ENCODE data around the gene GRK1.

GRK1 gene

DNA sequence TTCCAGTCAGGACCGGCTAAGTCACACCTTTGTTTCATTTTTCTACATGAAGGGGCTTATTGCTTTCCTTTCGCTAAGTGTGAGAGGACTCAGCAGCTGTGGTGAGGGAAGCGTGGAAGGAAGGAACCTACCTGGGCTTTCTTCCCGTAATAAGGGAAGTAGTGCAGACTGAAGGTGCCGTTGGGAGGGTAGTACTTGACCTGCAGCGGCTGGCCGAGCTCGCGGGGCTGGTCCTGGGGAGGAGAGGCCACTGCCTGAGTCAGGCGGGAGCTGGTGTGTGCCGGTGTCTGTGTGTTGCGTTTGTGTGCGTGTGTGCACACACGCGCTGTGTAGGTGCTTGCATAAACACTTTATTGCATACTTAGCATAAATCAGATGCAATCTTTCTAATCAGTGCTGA is 16.7 kb upstream of the GRK1 start:
- no peak for DNase-seq (ENCODE audit: low read depth in 3 of 3)

DNA sequence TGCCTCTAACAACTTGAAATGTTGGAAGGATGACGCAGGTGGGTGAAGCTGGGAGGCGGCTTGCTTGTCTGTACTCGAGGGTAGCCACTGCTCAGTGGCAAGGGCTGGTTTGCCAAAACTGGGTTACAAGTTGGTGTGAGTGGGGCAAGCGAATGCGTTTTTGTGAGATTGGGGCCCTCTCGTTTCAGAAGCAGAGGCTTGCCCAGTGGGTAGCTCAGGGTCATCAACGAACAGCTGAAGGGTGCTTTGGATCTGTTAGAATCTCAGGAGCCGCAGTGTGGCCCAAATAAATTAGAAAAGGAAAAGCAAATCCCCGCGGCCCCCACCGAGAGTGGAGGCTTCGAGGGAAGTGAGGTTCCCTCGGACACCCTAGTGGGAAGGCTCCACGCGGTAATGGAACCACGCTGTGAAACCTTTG is 16.3 kb upstream of the GRK1 start:
- DNase-seq (ENCODE audit: low read depth in 3 of 3), result no peak

DNA sequence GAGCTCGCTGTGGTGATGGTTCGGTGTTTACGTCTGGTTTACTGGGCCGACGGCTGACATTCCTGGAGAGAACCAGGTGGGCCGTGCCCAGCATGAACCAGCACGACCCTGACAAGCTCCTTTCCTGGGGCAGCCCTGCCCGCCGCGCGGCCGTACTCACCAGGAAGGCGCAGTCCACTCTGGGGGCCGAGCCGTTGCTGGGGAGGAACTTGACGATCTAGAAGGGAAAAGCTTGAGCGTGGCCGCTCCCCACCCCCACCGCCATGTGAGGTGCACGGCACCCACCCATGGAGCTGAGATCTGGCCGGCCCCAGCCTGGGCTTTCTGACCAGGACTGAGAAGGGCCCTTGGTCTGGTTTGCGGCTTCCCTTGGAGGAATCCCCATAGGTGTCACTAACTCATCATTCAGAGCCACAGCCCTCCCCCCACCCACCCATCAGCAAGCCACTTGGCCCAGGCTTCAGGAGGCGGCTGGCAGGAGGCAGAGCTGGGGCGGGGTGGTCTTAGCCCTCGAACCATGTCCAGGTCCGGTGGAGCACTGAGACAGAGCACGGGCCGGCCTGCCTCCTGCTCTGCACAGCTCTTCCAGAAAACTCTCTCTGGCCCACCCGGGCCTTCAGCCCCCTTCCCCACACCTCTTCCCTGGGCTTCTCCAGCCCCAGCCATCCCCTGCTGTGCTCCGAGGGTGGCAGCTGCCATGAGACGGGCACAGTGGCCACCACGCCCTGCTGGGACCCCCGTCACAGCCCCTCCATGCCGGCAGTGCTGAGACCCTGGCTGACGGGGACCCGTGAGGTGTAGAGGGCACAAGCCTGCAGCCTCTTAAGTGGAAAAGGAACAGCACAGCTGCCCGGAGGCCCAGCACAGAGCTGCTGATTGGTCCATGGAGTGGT is 15.3 kb upstream of the GRK1 start:
- DNase-seq (ENCODE audit: low read depth in 3 of 3), result no peak

DNA sequence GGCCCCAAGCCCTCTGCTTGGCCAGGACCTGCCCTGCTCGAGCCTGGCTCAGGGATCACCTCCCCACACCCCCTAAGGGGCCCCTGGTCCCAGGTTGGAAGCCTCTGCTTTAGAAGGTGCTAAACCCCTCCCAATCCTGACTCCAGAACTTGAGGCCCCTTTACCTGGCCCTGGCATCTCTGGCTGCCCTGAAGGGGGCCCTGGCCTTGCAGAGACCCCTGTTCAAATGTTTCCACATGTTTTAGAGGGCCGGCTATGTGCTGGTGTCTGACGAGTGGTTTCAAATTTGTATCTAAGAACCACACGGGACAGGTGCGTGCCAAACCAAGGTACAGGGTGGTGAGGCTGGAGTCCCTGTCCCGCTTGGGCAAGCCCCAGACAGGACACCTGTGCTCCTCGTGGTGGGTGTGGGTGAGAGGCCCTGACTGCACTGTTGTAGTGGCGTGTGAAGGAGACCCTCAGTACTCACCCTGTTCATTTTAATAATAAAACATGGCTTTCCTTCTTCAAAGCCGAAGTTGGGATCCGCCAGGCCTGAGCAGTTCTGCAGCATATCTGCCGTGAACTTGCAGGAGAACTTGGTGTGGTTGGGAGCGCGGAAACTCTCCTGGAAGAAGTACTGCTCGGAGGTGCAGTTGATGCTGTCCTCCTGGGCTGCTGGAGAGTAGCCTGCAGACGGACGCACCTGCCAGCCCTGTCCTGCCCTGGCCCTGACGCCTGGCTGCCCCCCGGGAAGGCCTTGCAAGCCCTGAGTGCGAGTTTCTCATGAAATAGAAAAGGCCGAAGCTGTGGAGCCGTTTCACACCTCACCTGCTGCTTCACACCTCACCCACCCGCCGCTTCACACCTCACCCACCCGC is 14.4 kb upstream of the GRK1 start:
- no peak for DNase-seq (ENCODE audit: low read depth in 3 of 3)

DNA sequence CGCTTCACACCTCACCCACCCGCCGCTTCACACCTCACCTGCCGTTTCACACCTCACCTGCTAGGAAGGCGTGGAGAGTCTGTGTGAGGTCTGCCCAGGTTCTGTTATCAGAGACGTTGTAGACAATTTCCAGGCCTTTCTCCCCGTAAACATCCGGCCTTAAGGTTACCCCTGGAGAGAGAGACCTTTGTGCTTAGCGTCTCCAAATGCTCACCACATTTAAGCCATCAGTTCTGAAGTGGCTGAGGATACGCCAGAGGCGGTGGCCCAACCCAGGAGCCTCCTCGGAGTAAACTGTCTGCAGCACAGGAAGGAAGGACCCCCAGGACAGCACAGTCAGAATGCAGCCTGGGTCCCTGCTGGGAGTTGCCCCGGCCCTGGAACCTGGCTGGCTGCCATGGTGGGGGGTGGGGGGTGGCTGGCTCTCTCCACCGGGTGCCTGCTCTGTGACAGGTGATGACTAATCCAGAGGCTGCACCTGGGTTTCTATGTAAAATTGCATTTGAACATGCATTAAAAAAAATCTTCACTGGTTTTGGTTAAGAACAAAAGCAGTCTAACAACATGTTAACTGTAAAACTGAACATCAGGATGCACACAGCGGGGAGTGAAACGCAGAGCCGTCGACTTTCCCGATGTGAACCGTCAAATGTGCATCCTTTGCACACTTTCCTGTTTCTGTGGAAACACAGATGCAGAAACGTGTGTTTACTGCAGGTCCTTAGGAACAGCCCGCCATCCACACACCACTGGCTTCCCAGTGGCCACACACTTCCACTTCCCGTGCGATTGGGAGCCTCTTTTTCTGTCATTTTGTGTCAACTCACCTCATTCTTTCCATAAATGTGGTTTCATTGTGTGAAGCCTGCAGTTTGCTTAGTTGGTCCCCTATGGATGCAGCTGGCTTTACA is 13.5 kb upstream of the GRK1 start:
- DNase-seq (ENCODE audit: low read depth in 3 of 3), result no peak

DNA sequence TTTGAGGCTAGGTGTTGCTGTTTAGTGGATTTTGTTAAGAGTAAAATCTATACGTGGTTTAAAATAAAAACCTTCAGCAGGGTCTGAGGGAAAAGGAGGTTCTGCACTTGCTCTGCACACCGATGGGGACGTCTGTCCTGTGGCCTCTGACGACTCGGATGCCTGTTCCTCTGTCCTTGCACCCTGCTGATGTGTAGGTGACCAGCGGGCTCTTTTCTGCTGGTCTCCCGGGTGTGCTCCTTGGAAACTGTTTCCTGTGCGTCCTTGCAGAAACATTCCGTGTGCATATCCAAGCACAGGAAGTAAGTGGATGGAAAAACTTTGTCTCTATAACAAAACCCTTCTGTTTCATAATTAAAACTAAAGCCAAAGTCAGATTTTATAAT is 12.9 kb upstream of the GRK1 start:
- DNase-seq (ENCODE audit: low read depth in 3 of 3), result no peak

DNA sequence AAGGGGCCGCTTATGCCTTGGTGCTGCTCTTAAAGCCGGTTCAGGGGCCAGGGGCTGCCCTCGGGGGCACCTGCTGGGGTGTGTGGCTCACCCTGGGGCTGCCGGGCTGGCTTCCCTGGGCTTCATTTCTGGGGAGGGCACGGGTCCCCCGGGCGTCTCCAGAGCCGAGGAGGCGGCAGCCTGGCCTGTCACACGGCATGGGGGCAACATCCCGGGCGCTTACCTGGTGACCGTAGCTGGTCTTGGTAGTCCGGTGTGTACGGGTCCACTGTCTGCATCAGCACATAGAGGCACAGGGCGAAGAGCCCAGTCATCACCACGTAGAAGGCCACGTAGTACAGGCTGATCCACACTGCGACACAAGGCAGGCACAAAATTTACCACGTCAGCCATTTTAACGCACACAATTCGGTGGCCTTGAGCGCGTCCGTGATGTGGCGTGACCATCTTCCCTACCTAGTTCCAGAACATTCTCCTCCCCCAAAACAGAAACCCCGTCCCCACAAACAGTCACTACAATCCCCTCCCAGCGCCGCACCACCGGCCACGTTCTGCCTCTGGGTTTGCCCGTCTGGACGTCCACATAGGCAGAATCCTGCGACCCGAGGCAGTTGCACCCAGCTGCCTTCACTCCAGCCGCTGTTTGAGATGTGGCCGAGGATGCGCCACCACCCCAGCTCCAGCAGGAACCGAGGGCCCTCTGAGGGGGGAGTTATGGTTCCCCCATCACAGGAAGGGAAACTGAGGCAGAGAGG is 12.3 kb upstream of the GRK1 start:
- no peak for DNase-seq (ENCODE audit: low read depth in 3 of 3)

DNA sequence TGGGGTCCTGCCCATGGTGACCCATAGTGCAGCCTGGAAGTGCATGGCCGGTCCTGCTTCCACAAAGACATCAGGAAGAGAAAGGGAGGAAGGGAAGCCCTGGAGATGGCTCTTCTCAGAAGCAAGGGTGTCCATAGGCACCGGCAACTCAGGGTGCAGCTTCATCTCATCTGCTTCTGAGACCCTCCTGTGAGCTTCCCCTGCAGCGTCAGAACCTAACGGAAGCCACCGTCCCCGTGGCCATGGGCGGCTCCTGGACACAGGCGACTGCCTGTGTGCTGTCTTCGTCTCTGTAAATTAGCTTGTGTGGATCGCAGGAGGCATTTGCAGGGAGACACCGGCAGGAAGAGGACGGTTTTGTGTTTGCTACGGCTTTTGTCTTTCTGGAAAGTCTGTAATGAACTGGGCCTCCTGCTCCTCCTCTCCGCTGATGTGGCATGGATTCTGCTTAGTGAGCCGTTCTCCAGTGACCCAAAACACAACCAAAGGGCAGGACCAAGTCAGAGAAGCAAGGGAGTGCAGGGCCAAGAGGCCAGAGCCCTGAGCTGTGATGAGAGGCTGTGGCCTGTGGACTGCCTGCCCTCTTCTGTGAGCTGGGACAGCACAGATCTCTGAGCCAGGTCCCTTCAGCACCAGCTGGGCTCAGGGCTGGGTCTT is 11.5 kb upstream of the GRK1 start:
- no peak for DNase-seq (ENCODE audit: low read depth in 3 of 3)

DNA sequence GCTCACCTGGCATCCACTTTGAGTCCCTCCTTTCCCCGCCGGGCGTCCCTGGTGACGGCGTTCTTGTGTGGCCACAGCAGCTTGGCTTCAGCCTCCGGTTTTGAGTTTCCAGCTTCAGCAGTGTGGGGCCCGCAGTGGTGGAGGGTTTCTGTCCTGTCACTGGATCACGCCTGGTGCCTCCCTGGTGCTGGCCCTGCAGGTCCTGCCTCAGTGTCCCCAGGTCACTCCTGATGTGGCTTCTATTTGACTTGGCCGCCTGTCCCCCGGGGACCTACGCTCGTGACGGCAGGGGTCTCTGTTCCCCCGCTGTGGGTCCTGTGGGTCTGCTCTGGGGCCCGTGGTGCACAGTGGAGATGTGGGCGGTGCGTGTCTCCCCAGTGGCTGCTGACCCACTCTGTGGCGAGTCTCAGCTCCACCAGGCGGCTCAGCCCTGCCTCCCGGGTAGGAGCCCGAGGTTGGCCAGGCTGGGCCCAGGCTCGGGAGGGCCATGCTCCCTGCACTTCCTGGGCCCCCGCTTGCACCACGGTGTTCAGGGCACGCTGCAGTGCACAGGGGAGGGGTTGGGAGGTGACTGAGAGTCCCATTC is 10.9 kb upstream of the GRK1 start:
- no peak for DNase-seq (ENCODE audit: low read depth in 3 of 3)

DNA sequence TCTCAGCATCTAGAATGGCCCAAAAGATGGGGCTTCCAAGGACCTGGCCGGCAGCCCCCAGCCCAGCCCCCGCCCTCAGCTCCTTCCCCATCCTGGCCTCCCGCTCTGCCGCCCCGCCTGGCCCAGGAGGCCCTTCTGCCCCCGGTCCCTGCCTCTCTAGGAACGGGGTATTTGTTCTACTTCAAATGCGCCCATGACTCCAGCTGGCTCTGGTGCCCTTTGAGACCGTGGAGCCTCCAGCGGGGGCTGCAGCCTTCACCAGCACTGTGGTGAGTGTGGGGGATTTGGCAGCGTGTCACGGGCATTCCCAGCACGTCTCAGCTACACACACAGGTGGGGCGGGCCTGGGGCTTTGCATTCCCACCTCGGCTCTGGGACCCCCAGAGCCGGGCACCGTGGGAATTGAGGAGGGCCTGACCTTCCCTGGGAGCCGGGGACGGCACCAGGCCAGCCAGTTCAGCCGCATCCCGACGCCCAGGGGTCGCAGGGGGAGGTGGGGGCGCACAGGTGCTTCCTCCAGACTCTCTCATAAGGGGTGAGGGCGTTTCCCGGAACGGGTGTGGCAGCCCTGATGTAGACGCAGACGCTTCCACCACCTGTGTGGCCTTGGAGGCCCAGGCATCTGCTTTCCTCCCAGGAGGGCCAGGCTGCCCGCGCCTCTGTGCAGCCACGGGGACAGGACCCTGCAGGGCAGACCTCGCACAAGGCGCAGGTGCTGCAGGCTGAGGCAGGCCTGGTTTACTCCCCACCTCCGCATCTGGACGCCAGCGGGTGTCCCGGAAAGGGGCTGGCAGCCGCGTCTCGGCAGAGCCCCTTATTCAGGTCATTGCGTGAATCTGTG is 10.0 kb upstream of the GRK1 start:
- no peak for DNase-seq (ENCODE audit: low read depth in 3 of 3)

DNA sequence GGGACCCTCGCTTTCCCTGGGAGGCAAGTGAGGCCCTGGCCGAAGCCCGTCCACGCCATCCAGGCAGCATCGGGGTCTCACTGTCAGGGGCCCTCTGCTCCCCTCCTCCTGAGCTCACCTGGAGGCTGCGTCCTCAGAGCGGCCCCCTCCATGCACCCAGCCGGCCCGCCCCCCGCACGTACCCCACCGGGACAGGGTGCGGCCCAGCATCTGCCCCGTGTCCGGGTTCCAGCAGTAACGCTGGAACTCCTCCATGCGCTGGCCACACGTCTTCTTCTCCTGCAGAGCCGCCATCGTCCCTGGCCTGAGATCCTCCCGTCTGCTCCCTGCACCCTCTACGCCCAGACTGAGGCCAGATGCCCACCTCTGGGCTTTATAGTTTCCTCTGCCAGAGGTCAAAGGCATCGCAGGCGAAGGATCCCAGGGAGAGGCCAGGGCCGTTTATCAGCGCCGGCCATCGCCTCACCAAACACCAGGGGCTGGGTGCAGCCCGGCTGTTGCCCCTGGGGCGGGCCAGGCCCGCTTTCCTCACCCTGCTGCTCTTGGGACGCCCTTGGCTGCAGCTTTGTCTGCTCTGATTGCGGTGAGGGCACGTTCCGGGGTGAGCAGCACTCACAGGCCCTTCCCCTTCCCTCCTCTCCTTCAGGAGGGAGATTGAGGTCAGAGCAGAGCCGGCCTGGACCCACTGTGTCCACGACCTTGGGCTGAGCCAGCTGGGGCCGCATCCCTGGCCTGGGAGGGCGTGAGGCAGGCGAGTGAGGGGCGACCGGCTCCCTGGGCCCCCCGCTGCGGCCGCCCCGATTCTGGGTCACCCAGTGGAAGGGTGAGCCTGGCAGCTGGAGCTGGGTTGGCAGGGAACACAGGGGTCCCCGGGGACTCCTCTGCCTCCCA is 8.9 kb upstream of the GRK1 start, which contains the start of gene ATP4B:
Gene ATP4B (minus strand): TSS at position 348 of the 891 bp plus-strand sequence. CDS start 54 bp downstream, at position 294.
- DNase-seq (ENCODE audit: low read depth in 3 of 3), result no peak

DNA sequence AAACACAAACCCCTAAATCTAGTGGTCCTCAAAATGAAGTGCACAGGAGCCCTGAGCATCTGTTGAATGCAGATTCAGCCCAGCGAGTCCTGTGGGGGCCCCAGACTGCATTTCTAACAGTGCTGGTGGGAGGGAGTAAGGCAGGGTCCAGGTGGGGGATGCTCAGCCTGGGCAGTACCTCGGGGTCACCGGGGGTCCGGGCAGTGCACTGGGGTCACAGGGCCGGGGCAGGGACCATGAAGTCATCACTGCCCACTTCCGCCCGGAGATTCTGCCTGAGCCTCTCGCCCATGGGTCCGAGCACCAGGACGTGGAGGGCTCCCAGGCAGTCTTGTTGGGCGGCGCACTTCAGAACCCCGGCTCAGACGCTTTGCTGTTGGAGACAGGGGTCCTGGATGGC is 8.2 kb upstream of the GRK1 start:
- no peak for DNase-seq (ENCODE audit: low read depth in 3 of 3)

DNA sequence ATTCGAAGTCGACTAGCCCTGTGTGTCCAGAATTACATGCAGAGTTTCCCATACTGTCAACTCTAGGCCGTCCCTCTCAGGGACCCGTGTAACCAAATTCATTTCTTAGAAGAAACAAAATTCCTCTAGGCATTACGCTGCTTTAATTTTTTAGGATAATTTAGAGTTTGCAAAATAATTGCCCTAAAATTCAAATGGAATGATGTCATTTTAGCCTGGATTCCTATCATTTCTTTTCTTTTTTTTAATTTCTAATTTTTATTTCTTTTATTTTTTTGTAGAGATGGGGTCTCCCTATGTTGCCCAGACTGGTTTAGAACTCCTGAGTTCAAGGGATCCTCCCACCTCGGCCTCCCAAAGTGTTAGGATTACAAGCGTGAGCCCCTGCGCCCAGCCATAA is 7.7 kb upstream of the GRK1 start:
- no peak for DNase-seq (ENCODE audit: low read depth in 3 of 3)

DNA sequence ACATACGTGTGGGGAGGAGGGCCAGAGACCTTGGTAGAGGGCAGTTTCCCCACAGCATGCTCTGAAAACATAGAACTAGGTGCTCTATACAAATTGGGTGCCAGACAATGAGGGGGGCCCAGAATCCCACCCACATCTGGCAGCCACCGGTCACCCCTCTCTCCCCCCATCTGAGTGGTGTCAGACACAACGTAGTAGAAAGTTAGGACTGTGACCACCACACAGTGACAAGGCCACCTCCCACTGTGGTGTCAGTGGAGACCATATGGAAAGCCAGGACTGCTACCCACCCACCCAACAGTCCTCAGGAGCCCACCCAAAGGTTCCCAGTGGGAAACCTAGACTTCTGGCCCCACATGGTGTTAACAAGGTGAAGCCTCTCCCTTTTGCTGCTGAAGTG is 7.0 kb upstream of the GRK1 start:
- DNase-seq (ENCODE audit: low read depth in 3 of 3), result no peak

DNA sequence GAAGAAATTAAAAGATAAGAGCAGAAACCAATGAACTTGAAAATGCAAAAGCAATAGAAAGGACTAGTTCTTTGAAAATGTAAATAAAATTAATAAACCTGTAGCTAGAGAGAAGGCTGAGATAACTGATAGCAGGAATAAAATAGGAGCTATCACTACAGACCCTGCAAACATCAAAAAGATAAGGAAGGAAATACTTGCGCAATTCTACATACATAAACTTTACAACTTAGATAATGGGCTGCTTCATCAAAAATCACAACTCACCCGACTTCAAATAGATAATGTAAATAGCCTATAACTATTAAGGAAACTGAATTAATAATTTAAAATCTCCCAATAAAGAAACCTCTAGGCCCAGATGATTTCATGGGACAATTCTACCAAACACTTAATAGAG is 5.5 kb upstream of the GRK1 start:
- DNase-seq (ENCODE audit: low read depth in 3 of 3), result no peak

DNA sequence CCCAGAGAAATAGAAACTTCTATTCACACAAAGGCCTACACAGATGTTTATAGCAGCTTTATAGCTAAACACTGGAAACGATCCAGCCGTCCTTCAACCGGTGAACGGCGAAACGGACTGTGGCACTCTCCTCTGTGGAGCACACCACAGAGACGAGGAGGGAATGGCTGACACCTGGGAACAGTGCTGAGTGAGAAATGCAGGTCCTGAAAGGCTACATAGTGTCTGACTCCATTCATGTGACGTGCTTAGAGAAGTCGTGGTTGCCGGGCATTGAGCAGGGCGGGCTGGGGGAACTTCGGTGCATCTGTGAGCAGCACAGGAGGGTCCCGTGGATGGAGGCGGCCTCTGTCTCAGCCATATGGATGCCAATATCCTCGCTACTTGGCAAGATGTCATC is 3.1 kb upstream of the GRK1 start:
- DNase-seq (ENCODE audit: low read depth in 3 of 3), result no peak

DNA sequence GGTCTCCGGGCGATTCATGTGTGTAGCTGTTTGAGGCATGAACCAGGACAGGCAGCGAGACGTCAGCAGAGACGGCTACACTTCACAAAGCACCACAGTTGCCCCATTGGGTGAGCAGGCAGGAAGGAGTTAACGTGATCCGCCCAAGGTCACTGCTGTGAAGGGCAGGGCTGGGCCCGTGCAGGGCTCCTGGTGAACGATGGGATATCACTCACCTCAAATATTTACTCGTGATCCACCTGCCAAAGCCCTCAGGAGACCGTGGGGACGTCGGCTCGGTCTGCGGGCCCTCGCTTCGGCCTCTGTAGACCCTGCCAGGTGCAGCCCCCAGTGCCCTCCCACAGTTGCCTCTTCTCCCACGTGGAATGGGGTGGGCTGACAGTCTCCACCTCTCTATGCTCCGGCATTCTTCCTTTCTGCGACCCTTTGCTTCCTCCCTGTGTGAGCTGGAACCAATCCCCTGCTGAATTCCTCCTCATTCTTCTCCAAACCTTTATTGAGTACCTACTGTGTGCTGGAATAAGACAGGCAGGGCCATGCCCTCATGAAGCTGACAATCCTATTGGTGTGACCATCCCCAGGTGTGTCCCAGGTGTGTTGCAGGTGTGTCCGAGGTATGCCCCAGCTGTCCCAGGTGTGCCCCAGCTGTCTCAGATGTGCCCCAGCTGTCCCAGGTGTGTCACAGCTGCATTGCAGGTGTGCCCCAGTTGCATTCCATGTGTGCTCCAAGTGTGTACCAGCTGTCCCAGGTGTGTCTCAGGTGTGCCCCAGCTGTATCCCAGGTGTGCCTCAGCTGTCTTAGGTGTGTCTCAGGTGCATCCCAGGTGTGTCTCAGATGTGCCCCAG is 2.0 kb upstream of the GRK1 start:
- no peak for DNase-seq (ENCODE audit: low read depth in 3 of 3)

All from stimulated activated CD4-positive, alpha-beta T cell treated with anti-CD3 and anti-CD28 coated beads, TNF-alpha, amount 100 ng/mL, for 48 hours (primary cell).